ENCODE results near the gene CSAG2.

Gene CSAG2

GRCh38 chrX:152658302-152658701, 50.8 kb downstream of the CSAG2 start:
- DNase-seq, result peak; percentile 0 to 2
